ENCODE results near the gene GABRR2. TPM values are rescaled to one million over a fixed set of nuclear protein-coding genes. Genes with fewer than 3 reads are reported as not detected.
"Not testable (repeated sequence)": the region's sequence is repeated elsewhere in the genome, so short reads cannot be mapped to it uniquely, and the experiment has no call there.

The GABRR2 gene
- total RNA-seq, 1 donor from 2014 or later = 0.61 TPM

DNA sequence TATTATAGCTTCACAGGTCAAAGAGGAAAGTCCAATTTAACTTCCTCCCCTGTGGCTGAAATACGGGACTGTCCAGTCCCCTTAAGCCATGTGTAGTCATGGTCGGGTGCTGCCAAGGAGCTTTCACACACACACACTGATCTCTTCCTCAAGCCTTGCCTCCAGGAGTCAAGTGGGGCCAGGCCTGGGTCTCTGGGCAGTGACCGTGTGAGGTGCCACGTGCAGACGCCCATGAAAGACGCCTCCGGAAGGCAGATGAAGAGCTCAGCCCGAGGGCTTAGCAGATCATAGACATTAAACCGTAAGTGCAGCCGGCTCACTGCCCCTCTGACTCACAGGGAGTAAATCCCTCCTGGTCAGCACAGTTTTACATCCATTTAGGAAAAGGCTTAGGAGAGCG is 4.2 kb downstream of the GABRR2 start:
- Histone ChIP-seq H2AFZ (ENCODE audit: low read depth, low read length) (no peak overlapping the region), H3K4me2 (ENCODE audit: low read length) (peak overlapping the region; percentile 70), H3K9me3 (ENCODE audit: insufficient read depth, low read depth, low read length) (no peaks in the 10 kb centered on the region), H3K4me1 (ENCODE audit: insufficient read depth, low read length) (peaks cover 21% of the 10 kb centered on the region), H3K27ac (ENCODE audit: low read depth, low read length) (no peak overlapping the region), H3K79me2 (ENCODE audit: insufficient read depth, low read length) (no peaks in the 10 kb centered on the region), H3K9ac (ENCODE audit: low read length) (no peak overlapping the region), H4K20me1 (ENCODE audit: insufficient read depth, low read length) (peaks cover 11% of the 10 kb centered on the region), H3K36me3 (ENCODE audit: insufficient read depth, low read length) (no peaks in the 10 kb centered on the region), H3K27me3 (ENCODE audit: insufficient read depth, low read length) (peaks cover 18% of the 10 kb centered on the region), H3K4me3 (ENCODE audit: insufficient read depth, low read depth, low read length) (no peak overlapping the region)
- Mint-ChIP-seq H3K27ac (ENCODE audit: unreplicated experiment) (peak overlapping the region; percentile 63), H3K36me3 (ENCODE audit: low read depth, unreplicated experiment) (peaks cover 1% of the 10 kb centered on the region), H3K9me3 (ENCODE audit: unreplicated experiment) (no peaks in the 10 kb centered on the region), H3K27me3 (ENCODE audit: low read depth, unreplicated experiment) (peaks cover 13% of the 10 kb centered on the region), H3K4me3 (ENCODE audit: unreplicated experiment) (peak overlapping the region; percentile 64), H3K4me1 (ENCODE audit: low read depth, unreplicated experiment) (peaks cover 33% of the 10 kb centered on the region)
- FAIRE-seq (no peak), DNase-seq (ENCODE audit: low read depth) (peak; percentile 30)
- no peak for TF ChIP-seq EZH2 (IDR thresholded peaks at IDR 0.05; ENCODE audit: insufficient read depth, low read length)
- TF ChIP-seq, protein P1, sequence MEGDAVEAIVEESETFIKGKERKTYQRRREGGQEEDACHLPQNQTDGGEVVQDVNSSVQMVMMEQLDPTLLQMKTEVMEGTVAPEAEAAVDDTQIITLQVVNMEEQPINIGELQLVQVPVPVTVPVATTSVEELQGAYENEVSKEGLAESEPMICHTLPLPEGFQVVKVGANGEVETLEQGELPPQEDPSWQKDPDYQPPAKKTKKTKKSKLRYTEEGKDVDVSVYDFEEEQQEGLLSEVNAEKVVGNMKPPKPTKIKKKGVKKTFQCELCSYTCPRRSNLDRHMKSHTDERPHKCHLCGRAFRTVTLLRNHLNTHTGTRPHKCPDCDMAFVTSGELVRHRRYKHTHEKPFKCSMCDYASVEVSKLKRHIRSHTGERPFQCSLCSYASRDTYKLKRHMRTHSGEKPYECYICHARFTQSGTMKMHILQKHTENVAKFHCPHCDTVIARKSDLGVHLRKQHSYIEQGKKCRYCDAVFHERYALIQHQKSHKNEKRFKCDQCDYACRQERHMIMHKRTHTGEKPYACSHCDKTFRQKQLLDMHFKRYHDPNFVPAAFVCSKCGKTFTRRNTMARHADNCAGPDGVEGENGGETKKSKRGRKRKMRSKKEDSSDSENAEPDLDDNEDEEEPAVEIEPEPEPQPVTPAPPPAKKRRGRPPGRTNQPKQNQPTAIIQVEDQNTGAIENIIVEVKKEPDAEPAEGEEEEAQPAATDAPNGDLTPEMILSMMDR (IDR thresholded peaks at IDR 0.05; ENCODE audit: insufficient read depth, low read depth, low read length) = no peak

DNA sequence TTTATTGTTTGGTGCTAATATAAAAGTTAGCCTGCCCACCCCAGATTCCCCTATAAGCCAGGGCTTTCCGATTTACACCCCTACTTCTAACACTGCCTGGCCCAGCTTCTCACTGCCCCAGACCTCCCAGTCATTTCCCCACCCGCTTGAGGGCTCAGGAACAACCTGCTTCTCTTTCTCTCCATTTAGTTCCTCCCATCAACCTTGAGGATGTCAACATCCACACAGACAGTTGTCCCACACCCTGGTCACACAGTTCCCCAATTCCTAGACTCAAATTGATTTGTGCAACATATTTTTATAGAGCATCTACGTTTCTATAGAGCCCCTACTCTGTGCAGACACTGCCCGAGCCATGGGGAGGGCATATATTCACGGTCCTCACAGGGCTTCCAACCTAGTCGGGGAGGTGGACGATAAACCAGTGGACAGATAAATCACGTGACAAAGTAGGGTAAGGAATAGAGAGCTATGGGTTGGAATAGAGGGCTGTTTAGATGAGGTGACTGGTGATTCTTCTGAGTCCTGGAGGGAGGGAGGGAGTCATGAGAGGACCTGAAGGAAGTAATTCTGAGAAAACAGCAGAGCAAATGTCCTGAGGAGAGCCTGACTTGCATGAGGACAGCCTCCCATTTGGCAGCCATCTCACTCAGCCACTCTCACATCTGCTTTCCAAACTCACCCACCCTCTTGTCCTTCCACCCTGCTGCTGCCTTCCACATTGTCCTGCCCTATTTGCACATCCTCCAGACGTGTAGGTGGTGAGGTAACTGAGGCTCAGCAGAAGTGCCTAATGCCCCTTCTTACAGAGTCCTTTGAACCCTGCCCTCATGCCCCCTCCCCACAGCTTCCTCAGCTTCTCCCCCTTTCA is 6.3 kb downstream of the GABRR2 start:
- no peaks in the 10 kb centered on the region for H3K36me3 ChIP-seq (ENCODE audit: insufficient read depth, low read length)
- H3K4me1 ChIP-seq (ENCODE audit: insufficient read depth, low read length) = peaks cover 21% of the 10 kb centered on the region
- no peak overlapping the region for H3K4me3 Mint-ChIP-seq (ENCODE audit: unreplicated experiment)
- H3K27ac ChIP-seq (ENCODE audit: low read depth, low read length) = no peak overlapping the region
- no peaks in the 10 kb centered on the region for H3K9me3 ChIP-seq (ENCODE audit: insufficient read depth, low read depth, low read length)
- FAIRE-seq = no peak
- no peak overlapping the region for H3K4me2 ChIP-seq (ENCODE audit: low read length)
- TF ChIP-seq, protein P1 (IDR thresholded peaks at IDR 0.05; ENCODE audit: insufficient read depth, low read depth, low read length) = no peak
- TF ChIP-seq EZH2 (IDR thresholded peaks at IDR 0.05; ENCODE audit: insufficient read depth, low read length) = no peak
- no peaks in the 10 kb centered on the region for H3K79me2 ChIP-seq (ENCODE audit: insufficient read depth, low read length)
- peaks cover 3% of the 10 kb centered on the region for H3K9me3 Mint-ChIP-seq (ENCODE audit: unreplicated experiment)
- peaks cover 26% of the 10 kb centered on the region for H3K27me3 ChIP-seq (ENCODE audit: insufficient read depth, low read length)
- DNase-seq (ENCODE audit: low read depth) = no peak
- no peak overlapping the region for H2AFZ ChIP-seq (ENCODE audit: low read depth, low read length)
- peaks cover 18% of the 10 kb centered on the region for H3K27me3 Mint-ChIP-seq (ENCODE audit: low read depth, unreplicated experiment)
- H3K27ac Mint-ChIP-seq (ENCODE audit: unreplicated experiment) = no peak overlapping the region
- H3K36me3 Mint-ChIP-seq (ENCODE audit: low read depth, unreplicated experiment) = no peaks in the 10 kb centered on the region
- H4K20me1 ChIP-seq (ENCODE audit: insufficient read depth, low read length) = peaks cover 11% of the 10 kb centered on the region
- H3K4me1 Mint-ChIP-seq (ENCODE audit: low read depth, unreplicated experiment) = peaks cover 33% of the 10 kb centered on the region
- H3K4me3 ChIP-seq (ENCODE audit: insufficient read depth, low read depth, low read length) = no peak overlapping the region
- no peak overlapping the region for H3K9ac ChIP-seq (ENCODE audit: low read length)

DNA sequence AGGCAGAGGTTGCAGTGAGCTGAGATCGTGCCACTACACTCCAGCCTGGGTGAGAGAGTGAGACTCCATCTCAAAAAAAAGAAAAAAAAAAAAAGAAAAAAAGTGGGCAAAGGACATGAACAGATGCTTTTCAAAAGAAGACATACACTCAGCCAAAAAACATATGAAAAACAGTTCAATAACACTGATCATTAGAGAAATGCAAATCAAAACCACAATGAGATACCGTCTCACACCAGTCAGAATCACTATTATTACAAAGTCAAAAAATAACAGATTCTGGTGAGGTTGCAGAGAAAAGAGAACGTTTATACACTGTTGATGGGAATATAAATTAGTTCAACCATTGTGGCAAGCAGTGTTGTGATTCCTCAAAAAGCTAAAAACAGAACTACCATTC is 10.6 kb downstream of the GABRR2 start:
- H3K4me1 Mint-ChIP-seq (ENCODE audit: low read depth, unreplicated experiment); H3K4me1 ChIP-seq (ENCODE audit: insufficient read depth, low read length); H3K9me3 ChIP-seq (ENCODE audit: insufficient read depth, low read depth, low read length); H3K4me3 ChIP-seq (ENCODE audit: insufficient read depth, low read depth, low read length); H3K79me2 ChIP-seq (ENCODE audit: insufficient read depth, low read length); H2AFZ ChIP-seq (ENCODE audit: low read depth, low read length); H3K36me3 ChIP-seq (ENCODE audit: insufficient read depth, low read length); H3K27ac Mint-ChIP-seq (ENCODE audit: unreplicated experiment); H4K20me1 ChIP-seq (ENCODE audit: insufficient read depth, low read length); H3K9ac ChIP-seq (ENCODE audit: low read length); DNase-seq (ENCODE audit: low read depth); H3K27ac ChIP-seq (ENCODE audit: low read depth, low read length); H3K4me2 ChIP-seq (ENCODE audit: low read length); FAIRE-seq; H3K4me3 Mint-ChIP-seq (ENCODE audit: unreplicated experiment): not testable (repeated sequence)
- peaks cover 13% of the 10 kb centered on the region for H3K9me3 Mint-ChIP-seq (ENCODE audit: unreplicated experiment)
- peaks cover 16% of the 10 kb centered on the region for H3K36me3 Mint-ChIP-seq (ENCODE audit: low read depth, unreplicated experiment)
- H3K27me3 Mint-ChIP-seq (ENCODE audit: low read depth, unreplicated experiment) = peaks cover 36% of the 10 kb centered on the region
- peaks cover 41% of the 10 kb centered on the region for H3K27me3 ChIP-seq (ENCODE audit: insufficient read depth, low read length)
